GF-D8 (cell line): ENCODE measurements around the gene PLEKHA1.

Experiments
- DNase-seq: peaks from one replicate; lab custom pipeline; 2025; lab: John Stamatoyannopoulos, UW

The PLEKHA1 gene

DNA sequence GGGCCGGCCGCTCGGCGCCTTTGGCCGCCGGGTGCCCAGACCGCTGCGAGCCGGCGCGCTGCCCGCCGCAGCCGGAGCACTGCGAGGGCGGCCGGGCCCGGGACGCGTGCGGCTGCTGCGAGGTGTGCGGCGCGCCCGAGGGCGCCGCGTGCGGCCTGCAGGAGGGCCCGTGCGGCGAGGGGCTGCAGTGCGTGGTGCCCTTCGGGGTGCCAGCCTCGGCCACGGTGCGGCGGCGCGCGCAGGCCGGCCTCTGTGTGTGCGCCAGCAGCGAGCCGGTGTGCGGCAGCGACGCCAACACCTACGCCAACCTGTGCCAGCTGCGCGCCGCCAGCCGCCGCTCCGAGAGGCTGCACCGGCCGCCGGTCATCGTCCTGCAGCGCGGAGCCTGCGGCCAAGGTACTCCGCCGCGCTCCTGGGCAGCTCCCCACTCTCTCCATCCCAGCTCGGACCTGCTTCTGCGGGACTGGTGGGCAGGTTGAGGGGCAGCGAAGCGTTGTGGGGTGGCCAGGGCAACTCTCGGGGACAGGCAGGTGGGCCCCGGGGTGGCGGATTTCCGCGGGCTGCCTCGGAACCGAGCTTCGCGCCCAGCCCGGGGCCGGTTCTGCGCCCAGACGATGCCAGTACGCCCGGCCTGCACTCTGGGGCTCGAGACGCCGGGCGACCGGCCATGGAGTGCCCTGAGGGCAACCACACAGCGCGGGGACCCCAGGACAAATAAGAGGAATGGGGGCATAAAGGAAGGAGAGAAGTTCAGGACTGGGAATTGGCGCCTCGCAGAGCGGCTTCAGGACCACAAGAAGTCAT lies 87.4 kb downstream of the PLEKHA1 start:
- DNase-seq: no peak

DNA sequence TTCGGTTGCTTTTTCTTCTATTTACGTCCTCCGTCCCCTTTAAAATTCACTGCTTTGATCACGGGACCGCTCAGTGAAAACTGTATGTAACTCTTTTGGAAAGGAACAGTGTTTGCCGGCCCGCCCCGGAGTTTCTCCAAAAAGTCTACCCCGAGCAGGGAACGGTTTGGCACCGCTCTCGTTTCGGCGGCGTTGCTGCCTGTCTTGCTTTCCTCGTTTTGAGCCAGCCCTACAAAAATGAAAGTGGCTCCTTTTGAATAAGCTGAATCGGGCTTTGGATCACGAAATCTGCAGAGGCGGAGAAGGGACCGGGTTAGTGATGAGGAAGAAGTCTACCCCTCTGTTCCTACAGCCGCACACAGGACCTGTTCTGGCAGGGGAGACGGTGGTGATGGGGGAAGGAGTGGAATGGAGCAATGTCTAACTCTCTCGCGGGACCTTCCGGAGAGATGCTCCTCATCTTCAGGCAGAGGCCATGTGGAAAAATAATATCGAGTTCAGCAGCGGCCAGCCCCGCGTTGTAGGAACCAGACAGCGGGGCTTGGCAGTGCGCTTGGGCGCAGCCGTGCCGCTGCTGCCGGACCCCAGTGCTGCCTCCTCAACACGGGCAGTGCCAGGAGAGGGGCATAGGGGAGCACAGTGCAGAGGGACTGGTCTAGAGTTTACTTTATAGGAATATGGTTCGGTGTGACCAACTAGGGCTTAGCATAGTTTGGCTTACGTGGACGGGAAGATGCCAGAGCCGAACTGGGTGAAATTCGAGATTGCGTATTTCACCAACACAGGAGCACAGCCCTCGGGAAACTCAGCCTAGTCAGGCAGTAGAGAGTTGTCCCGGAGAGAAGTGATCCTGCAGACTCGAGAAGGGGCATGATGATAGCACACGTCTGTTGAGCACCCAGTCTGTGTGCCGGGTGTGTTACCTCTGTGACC lies 88.3 kb downstream of the PLEKHA1 start:
- no peak for DNase-seq

DNA sequence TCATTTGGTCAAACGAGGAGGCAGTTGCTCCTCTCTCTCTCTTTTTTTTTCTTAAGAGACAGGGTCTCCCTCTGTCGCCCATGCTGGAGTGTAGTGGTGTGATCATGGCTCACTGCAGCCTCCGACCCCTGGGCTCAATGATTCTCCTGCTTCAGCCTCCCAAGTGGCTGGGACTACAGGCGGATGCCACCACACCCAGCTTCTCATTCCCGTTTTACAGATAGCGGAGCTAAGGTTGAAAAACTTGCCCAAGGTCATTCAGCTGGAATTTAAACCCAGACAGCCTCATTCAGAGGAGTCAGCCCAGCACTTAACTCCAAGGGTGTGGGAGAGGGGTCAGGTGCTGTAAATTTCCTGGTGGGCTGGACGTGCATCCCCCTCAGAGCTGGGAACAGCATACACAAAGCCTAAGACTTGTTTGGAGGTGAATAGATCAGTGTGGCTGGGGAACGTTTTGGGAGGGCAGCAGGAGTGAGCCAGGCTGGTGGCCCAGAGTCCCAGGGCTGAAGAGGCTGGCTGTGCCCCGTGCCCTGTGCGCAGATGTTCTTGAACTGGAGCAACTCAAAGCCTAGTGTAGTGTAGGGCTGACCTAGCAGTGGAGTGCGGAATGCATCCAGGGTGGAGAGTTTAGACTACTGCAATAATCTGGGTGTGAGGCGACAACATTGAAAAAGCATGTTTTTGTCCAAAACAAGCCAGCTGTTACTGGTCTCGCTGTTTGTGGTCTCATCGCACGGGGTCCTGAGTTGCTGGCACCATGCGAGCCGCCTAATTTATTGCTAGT lies 89.2 kb downstream of the PLEKHA1 start:
- no peak for DNase-seq

DNA sequence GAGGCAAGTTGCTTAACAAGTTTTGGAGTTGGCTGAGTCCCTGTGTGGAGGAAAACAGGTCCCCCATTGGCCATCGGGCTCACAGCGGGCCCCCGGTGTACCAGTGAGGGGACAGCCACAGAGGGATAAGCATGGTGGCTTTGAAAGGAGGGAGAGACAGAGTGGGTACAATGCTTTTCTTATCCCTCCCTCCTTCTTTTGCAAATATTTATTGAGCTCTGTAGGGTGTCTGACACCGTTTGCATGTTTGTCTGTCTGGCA lies 89.7 kb downstream of the PLEKHA1 start:
- no peak for DNase-seq

- no peak for DNase-seq
Measured at GRCh38 chr10:122464586-122464985, 90.1 kb downstream of the PLEKHA1 start.

- no peak for DNase-seq
Measured at GRCh38 chr10:122465401-122466040, 91.0 kb downstream of the PLEKHA1 start.

DNA sequence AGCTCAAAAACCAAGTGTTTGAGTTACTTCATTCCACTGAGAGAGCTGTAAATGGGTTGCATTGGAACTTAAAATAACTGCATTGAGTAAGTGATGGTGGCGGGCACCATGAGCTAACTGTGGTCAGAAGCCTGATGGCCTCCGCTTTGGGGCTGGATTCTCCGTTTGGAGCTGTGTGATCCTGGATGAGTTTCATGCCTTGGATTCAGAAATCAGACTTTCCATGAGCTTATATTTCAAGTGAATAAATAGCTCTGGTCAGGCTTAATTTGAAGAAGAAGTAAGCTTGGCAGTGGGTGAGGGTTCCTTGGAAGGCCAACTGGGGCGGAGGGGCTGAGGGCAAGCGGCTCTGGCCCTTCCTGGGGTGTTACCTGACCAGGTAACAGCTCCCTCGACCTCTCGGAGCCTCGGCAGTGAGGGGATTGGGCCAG lies 92.5 kb downstream of the PLEKHA1 start:
- no peak for DNase-seq

DNA sequence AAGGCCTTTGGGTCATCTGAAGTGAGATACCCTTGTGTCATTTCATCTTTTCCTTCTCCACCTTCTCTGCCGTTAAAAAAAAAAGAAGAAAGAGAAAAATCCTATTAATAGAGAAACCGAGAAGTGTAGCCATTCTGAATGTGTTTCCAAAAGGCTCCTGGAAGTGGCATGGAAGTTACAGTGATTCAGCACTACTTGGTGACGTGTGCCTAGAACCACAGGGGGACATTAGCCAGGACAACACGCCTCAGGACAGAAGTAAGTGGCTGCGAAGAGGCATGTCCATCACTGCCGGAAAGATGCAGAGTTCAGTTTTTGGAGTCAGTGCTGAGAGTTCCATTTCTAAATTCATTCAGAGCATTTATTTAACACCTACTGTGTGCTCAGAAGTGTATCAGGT lies 93.2 kb downstream of the PLEKHA1 start:
- no peak for DNase-seq

GRCh38 chr10:122468307-122468925 lies 93.9 kb downstream of the PLEKHA1 start:
- no peak for DNase-seq

DNA sequence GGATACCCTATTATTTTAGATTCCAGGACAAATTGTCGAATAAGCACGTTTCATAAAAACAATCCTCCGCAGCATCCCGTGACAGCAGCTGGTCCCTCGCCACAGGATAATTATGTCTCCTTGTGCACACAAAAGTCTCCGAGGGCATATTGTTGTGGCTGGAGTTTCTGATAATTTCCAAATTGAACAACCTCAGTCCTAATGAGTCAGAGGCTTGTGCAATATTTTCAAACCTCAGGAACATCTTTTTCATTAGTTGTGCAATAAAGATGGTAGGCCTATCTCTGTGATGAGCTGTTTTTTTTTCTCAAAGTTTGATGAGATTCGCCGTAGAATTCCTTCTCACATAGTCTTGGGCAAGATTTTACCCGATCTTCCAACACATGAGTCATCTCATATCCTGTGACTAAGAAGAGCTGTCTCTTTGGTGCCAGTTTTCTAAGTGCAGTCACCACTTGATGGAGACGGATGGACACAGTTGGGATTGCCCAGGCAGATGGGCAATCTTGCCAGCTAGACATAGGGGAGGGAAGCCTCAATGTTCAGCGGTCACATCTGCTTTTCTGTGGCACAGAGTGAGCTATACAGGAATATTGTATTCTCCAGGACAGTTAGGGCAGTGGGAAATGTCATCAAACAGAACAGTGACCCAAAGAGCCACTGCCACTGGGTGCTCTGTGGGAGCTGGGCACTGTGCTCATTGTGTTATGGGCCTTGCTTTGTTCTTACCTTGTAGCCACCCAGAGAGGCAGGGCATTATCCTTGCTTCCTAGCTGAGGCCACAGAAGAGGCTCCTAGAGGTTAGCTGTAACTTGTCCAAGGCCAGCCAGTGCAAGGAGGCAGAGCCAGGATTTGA lies 94.6 kb downstream of the PLEKHA1 start:
- no peak for DNase-seq

- no peak for DNase-seq
Measured at GRCh38 chr10:122469848-122470247, 95.3 kb downstream of the PLEKHA1 start.

DNA sequence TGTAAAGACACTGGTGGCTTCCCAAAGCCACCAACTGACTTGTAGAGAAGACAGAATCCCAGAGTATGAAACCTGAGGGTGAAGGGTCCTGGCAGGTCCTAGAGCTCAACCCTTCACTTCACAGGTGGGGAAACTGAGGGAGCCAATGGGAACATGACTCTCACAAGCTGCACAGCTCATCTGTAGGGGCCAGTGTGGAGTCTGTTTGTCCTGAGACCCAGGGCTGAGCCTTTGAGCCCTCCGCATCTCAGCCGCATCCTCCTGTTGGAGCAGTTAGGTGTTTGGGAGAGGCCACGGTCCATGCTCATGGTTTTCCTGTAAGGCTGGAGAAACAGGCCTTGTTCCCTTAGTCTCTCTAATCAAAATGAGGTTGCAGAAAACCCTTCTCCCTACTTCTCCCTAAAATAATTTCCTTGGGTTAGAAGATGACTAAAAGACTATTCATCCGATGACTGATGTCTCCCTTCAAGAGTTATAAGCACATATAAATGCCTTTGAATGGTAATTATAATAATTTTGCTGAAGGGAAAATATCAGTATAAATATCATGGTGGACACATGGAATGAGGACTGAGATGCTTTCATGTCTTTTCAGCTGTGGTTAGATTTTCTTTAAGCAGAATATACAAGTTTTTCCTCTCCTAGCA lies 97.1 kb downstream of the PLEKHA1 start:
- DNase-seq: no peak

DNA sequence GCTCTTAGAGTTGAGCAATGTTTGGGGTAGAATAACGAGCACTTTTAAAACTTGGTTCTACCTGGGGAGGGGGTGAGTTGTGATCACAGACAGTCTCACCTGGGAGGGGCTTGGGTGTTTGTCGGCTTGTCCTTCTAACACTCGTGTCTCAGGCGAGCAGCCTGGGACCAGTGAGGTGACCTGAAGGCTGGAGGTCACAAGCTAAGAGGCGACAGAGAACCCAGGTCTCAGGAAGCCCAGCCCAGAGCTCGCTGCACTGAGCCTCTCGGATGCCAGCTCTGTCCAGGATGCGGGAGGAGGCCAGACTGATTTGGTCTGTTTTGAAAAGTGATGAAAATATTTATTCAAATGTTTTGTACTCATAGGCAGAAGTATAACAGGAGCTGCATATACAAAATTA lies 98.6 kb downstream of the PLEKHA1 start:
- no peak for DNase-seq

DNA sequence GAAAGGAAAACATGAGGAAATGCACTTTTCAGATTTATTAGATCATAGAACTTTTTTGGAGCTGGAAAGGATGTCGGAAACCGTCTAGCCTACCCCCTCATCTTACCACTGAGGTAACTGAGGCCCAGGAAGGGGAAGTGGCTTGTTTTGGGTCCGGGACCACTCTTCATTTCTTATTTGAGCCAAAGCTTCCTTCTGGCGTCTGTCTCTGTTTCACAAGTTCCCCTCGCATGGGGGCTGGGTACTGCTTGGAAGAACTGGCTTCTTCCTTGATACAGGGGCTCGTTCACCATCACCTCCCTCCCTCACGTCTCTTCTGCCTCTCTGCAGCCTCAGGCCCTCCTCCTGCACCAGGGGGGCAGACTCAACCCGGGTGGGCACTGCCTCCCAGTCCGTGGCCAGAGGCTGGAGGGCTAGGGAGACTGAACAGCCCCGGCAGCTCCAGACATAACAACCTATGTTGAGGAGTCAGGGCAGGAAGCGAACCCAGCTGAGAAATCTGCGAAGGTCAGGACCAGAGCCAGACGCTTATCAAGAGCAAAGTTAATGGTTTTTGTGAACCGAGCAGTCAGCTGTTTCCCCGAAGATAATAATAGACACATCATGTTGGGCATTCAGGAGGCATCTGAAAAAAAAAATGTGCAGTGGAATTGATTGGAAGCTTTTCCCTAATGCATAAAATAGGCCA lies 99.8 kb downstream of the PLEKHA1 start:
- DNase-seq: no peak

DNA sequence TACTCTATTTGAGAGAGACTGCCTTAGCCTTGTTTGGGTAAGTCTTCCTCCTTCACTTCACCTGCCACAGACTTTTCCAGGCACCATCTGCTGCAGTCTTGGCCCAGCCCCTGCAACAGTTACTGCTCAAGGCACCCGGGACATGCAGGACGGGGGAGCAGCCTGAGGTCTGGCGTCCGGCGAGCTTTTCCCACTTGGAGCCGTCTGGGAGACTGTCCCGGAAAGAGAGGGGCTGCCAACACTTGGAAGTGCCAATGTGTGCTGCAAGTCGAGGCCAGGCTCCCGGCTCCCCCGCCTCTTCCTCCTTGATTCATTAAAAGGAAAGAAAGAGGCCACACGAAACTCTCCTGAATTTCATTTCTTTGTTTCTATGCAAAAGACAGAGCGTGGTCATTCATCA lies 100.6 kb downstream of the PLEKHA1 start:
- no peak for DNase-seq

DNA sequence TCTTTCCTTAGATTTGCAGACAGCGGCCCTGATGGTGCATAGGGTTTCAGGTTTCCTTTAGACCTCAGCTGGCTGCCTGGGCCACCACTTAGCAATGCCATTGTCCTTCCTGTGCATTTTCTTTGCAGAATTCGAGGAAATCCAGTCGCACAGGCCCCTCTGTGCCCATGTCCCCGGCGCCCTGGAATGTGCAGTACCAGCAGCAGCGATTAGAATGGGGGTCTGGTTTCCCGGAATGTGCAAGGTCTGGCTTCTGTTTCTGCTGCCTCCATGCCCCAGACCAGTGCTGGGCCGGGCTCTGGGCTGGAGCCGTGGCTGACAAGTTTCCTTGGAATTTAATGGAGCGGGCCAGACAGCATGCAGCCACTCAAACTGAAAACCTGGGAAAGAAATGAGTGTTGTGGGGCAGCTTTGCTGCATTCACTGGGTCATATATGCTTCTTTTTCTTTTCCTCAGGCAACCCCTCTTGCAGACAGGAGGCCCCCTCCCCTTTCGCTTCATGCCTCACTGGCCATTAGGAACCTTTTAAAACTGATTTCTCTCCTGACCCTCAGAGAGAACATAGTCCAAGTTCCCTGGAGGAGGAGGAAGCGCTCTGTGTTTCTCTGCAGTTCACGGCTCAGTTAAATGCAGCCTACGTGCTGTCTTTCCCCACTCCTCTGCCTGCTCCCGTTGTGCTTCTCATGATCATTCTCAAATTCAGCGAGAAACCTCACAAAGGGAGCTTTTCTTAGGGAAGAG lies 101.3 kb downstream of the PLEKHA1 start:
- no peak for DNase-seq

DNA sequence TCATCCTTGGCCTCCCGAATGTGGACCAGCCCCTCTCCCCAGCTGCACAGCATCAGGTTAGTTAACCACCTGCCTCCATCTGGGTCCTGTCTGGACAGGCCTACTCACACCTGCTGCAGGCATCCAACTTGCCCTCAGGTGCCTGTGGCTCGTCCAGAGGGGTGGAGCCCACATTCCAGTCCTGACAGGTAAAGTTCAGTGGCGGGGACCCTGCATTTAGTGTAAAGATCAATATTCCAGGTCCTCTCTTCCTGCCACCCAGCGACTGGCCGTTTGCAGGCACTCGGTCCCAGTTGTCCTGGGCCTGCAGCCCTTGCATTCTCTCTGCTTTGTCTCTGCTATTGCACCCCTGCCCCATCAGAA lies 101.8 kb downstream of the PLEKHA1 start:
- DNase-seq: no peak

GRCh38 chr10:122477436-122477835 lies 102.9 kb downstream of the PLEKHA1 start:
- DNase-seq: no peak

DNA sequence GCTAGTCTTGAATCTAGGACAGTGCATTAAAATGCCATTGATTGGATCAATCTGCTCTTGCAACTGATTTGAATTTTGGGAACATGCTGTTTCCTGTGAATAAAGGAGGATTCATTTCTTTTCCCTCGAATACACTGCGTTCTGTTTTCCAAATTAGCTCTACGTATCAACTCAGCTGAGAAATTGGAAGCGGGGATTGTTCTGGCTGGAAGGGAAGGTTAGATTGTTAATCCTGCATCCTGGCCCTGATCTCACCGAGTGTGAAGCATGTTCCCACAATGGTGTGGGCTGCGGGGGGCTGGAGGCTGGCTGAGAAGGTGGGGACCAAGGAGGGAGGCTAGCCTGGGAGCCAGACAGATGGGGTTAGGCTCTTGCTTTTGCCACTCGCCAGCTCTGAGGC lies 104.5 kb downstream of the PLEKHA1 start:
- no peak for DNase-seq
